HepG2 (cell line): ENCODE data around the gene GRIK3. TPM values are rescaled to one million over a fixed set of nuclear protein-coding genes. Genes with fewer than 3 reads are reported as not detected.
"Not testable (repeated sequence)": the region's sequence is repeated elsewhere in the genome, so short reads cannot be mapped to it uniquely, and the experiment has no call there.

Source experiments
- ATAC-seq: fragments of 200-7000 bp; cut with Tn5 transposase; 3 replicates; pipeline ENCODE4 v1.9.1; 2020; ENCODE audit warnings: mild to moderate bottlenecking, moderate library complexity
- BruUV-seq: library from RNA; stranded (reverse); fragments of 400-500 nt; replicated peaks from 2 replicates; lab custom pipeline; 2021; lab: Mats Ljungman, UMichigan
- CTCF ChIA-PET: fragments of 300-600 bp; formaldehyde crosslinking; extraction: SDS; loops from one replicate; lab custom pipeline; 2021; ENCODE audit warnings: low total read pairs, inconsistent platforms, low intra/inter-chr PET ratio; lab: Yijun Ruan, JAX
- POLR2A ChIA-PET: fragments of 350-600 bp; sonication (Branson Sonifier 250); formaldehyde crosslinking; loops from one replicate; lab custom pipeline; 2020; ENCODE audit warnings: antibody characterized with exemption, inconsistent platforms; lab: Yijun Ruan, JAX
- DNase-seq: peaks from one replicate; pipeline ENCODE4 v3.0.0-alpha.2; 2015; ENCODE audit warnings: low spot score
- FAIRE-seq: peaks from 3 replicates; lab custom pipeline; 2011; peaks lifted over from hg19 to GRCh38; lab: Jason Lieb, UNC
- H2AFZ ChIP-seq: one replicate; pipeline ENCODE4 v1.6.1; 2011; ENCODE audit warnings: low read length, inconsistent platforms
- H3K27ac ChIP-seq: fragments of 300-600 bp; 3 replicates; pipeline ENCODE4 v1.8.0; 2011; ENCODE audit warnings: mixed run types, mild to moderate bottlenecking, mixed read lengths, low read length, inconsistent platforms; ENCODE audit not compliant: insufficient read depth; ENCODE audit errors: extremely low read length
- H3K27me3 ChIP-seq, 2 experiments: fragments of 200-600 bp in 1 of 2; 2 replicates in 1 of 2; 3 replicates in 1 of 2; pipeline versions ENCODE4 v1.6.0 to v1.8.0; 2011; ENCODE audit warnings: low read length in 2 of 2, mild to moderate bottlenecking in 2 of 2, moderate library complexity in 2 of 2, inconsistent platforms in 1 of 2; ENCODE audit not compliant: insufficient read depth in 2 of 2, control insufficient read depth in 1 of 2
- H3K36me3 ChIP-seq, 2 experiments: fragments of 200-600 bp in 1 of 2; replicated peaks in 1 of 2; 2 replicates in 1 of 2; 3 replicates in 1 of 2; pipeline versions ENCODE4 v1.5.1 to v1.8.0; 2011; ENCODE audit warnings: low read length in 2 of 2, inconsistent platforms in 1 of 2; ENCODE audit not compliant: insufficient read depth in 2 of 2, control insufficient read depth in 1 of 2
- H3K4me1 ChIP-seq: 2 replicates; pipeline ENCODE4 v1.5.1; 2012; ENCODE audit warnings: low read length, inconsistent platforms; ENCODE audit not compliant: insufficient read depth
- H3K4me2 ChIP-seq: 2 replicates; pipeline ENCODE4 v1.6.0; 2011; ENCODE audit warnings: low read depth, low read length, inconsistent platforms
- H3K4me3 ChIP-seq, 3 experiments: fragments of 200-600 bp in 1 of 3; sonication (generic), shearing (Covaris generic) in 1 of 3; replicated peaks in 1 of 3; 2 replicates each; pipeline ENCODE4 v1.5.1; 2011 to 2016; ENCODE audit warnings: low read length in 3 of 3, inconsistent platforms in 2 of 3, low read depth in 2 of 3, mild to moderate bottlenecking in 2 of 3, control low read depth in 1 of 3, mixed read lengths in 1 of 3; ENCODE audit not compliant: insufficient read depth in 1 of 3
- H3K79me2 ChIP-seq: one replicate; pipeline ENCODE4 v1.6.1; 2011; ENCODE audit warnings: low read length, inconsistent platforms; ENCODE audit not compliant: insufficient read depth
- H3K9ac ChIP-seq: 2 replicates; pipeline ENCODE4 v1.6.0; 2011; ENCODE audit warnings: mild to moderate bottlenecking, low read depth, low read length, inconsistent platforms; ENCODE audit not compliant: insufficient read depth
- H3K9me3 ChIP-seq: 2 replicates; pipeline ENCODE4 v1.5.1; 2012; ENCODE audit warnings: mild to moderate bottlenecking, low read length
- H4K20me1 ChIP-seq: 2 replicates; pipeline ENCODE4 v1.6.0; 2011; ENCODE audit warnings: inconsistent platforms, mild to moderate bottlenecking, low read length, moderate library complexity; ENCODE audit not compliant: insufficient read depth
- FOXK1 ChIP-seq: sonication (generic); formaldehyde crosslinking; IDR thresholded peaks from 2 replicates; pipeline ENCODE4 v1.4.0; 2020; ENCODE audit warnings: low read depth, missing genetic modification reagents, borderline replicate concordance
- HOMEZ ChIP-seq: IDR thresholded peaks from 2 replicates; pipeline ENCODE4 v1.6.1; 2016; ENCODE audit warnings: low read depth
- POGK ChIP-seq: sonication (generic); formaldehyde crosslinking; conservative IDR thresholded peaks from 2 replicates; pipeline ENCODE4 v1.8.0; 2022; ENCODE audit warnings: mild to moderate bottlenecking, moderate library complexity, missing genetic modification reagents
- THYN1 ChIP-seq: sonication (generic); formaldehyde crosslinking; IDR thresholded peaks from 2 replicates; pipeline ENCODE4 v1.8.1; 2023; ENCODE audit warnings: low read depth, mild to moderate bottlenecking, moderate library complexity, missing genetic modification reagents, borderline replicate concordance
- ZNF251 ChIP-seq: sonication (generic); formaldehyde crosslinking; IDR thresholded peaks from 2 replicates; pipeline ENCODE4 v1.9.0; 2021; ENCODE audit warnings: mild to moderate bottlenecking, missing genetic modification reagents
- ZSCAN31 ChIP-seq: sonication (generic); formaldehyde crosslinking; IDR thresholded peaks from 2 replicates; pipeline ENCODE4 v1.5.0; 2020; ENCODE audit warnings: low read depth, mild to moderate bottlenecking, missing genetic modification reagents
- WGBS: methylation state at CpG from one replicate; pipeline ENCODE4 v1.1.6; 2017; ENCODE audit warnings: low lambda C conversion rate; 5-methylcytosine and 5-hydroxymethylcytosine counted together
- in situ Hi-C: cut with HindIII; loops from 2 replicates; pipeline ENCODE4 v1.10.0; 2017; ENCODE audit warnings: low pct_unique_long_range_greater_than_20kb; ENCODE audit not compliant: extremely low pct_ligation_motif_present
- intact Hi-C: fragments of 100-400 bp; cut with micrococcal nuclease; formaldehyde crosslinking; loops from one replicate; pipeline ENCODE4 v1.10.0; 2022; ENCODE audit not compliant: unreplicated experiment
- polyA plus RNA-seq, 8 experiments: library from polyadenylated mRNA; depleted of rRNA in 3 of 8; stranded (reverse) in 7 of 8; unstranded in 1 of 8; fragments of >200 nt; fragmentation: Illumina TruSeq in 4 of 8; extraction: Trizol in 4 of 8; gene quantifications; 2 replicates each; pipeline versions ENCODE4 v1.2.1 to v1.2.3, GENCODE V29; 2011 to 2016; ENCODE audit warnings: low read depth in 4 of 8, missing spikeins in 1 of 8, mixed read lengths in 1 of 8; ENCODE audit not compliant: insufficient read depth in 1 of 8
- total RNA-seq, 5 experiments: library from RNA; depleted of rRNA; stranded (reverse); fragments of >200 nt; fragmentation: Illumina TruSeq; extraction: Trizol; gene quantifications; 2 replicates each; pipeline ENCODE4 v1.2.3, GENCODE V29; 2016; ENCODE audit warnings: low read depth in 1 of 5

Gene GRIK3
- total and polyA plus RNA-seq, 2 of the 13 experiments (the other 11 are each of a cell fraction or from before 2014, with no cell fraction given), result not detected

- TF ChIP-seq HOMEZ (CRISPR knock-in tag), result no peak
Measured at GRCh38 chr1:36769886-36770830, 264.2 kb downstream of the GRIK3 start (continued).

- H4K20me1 ChIP-seq, result no peaks in the 10 kb centered on the region
- FAIRE-seq (no peak), ATAC-seq (no peak), DNase-seq (no peak)
- H3K9ac ChIP-seq, result no peak overlapping the region
- in situ Hi-C loops, result no loop called here
- ChIA-PET CTCF (no interaction called here), POLR2A (no interaction called here)
- intact Hi-C loops, result no loop called here
- H2AFZ ChIP-seq, result no peak overlapping the region
- no peak for TF ChIP-seq FOXK1
- TF ChIP-seq THYN1, result no peak
- TF ChIP-seq ZSCAN31 (CRISPR knock-in tag), result no peak
- no peak for TF ChIP-seq ZNF251 (CRISPR knock-in tag)
- TF ChIP-seq POGK (CRISPR knock-in tag), result no peak
- no peaks in the 10 kb centered on the region for H3K9me3 ChIP-seq
- WGBS, result 0% methylated on average over 8 of the region's 14 CpGs
- no peak overlapping the region for H3K27ac ChIP-seq
- H3K27me3 ChIP-seq, result peaks cover 7 to 32% of the 10 kb centered on the region in 2 experiments; a peak in 4 of 5 replicates
- no peak overlapping the region for H3K4me3 ChIP-seq
- H3K36me3 ChIP-seq, result no peaks in the 10 kb centered on the region
- H3K4me2 ChIP-seq, result no peak overlapping the region
- BruUV-seq, result no TSS peak
- H3K4me1 ChIP-seq, result no peaks in the 10 kb centered on the region
- no peaks in the 10 kb centered on the region for H3K79me2 ChIP-seq
Measured at GRCh38 chr1:36768486-36769178, 265.7 kb downstream of the GRIK3 start.

GRCh38 chr1:36767429-36767828, 266.9 kb downstream of the GRIK3 start:
- H3K4me3 ChIP-seq, H3K4me2 ChIP-seq, ATAC-seq, CTCF ChIA-PET, H3K4me1 ChIP-seq, H3K36me3 ChIP-seq, in situ Hi-C loops, H2AFZ ChIP-seq, POLR2A ChIA-PET, FAIRE-seq, intact Hi-C loops, H3K9ac ChIP-seq, BruUV-seq, H4K20me1 ChIP-seq, H3K27ac ChIP-seq, H3K79me2 ChIP-seq, H3K9me3 ChIP-seq, DNase-seq: not testable (repeated sequence)
- 10% methylated on average over 2 of the region's 4 CpGs for WGBS
- H3K27me3 ChIP-seq, result peaks cover 4 to 26% of the 10 kb centered on the region in 2 experiments; a peak in 4 of 5 replicates
